Left lobe of liver (tissue), 2 donors: ENCODE results near the gene KLHDC2. TPM values are rescaled to one million over a fixed set of nuclear protein-coding genes. Genes with fewer than 3 reads are reported as not detected.
"Not testable (repeated sequence)": the region's sequence is repeated elsewhere in the genome, so short reads cannot be mapped to it uniquely, and the experiment has no call there.

Experiments used
- ATAC-seq: fragments of 200-7000 bp; cut with Tn5 transposase; one replicate; pipeline ENCODE4 v1.9.1; 2020; ENCODE audit warnings: mild to moderate bottlenecking, moderate library complexity
- DNase-seq: peaks from one replicate; pipeline ENCODE4 v3.0.0-alpha.2; 2020; ENCODE audit warnings: low spot score
- total RNA-seq: library from RNA; stranded (reverse); gene quantifications from one replicate; pipeline ENCODE4 v1.2.1, GENCODE V29; 2021
- donor health status: DM: no; HTN: no; CAD: no; lungs with moderate emphysema.
- donor health status: DM: no; HTN: yes; CAD: no.

The KLHDC2 gene
- total RNA-seq, 1 donor from 2014 or later = 56.2 TPM

DNA sequence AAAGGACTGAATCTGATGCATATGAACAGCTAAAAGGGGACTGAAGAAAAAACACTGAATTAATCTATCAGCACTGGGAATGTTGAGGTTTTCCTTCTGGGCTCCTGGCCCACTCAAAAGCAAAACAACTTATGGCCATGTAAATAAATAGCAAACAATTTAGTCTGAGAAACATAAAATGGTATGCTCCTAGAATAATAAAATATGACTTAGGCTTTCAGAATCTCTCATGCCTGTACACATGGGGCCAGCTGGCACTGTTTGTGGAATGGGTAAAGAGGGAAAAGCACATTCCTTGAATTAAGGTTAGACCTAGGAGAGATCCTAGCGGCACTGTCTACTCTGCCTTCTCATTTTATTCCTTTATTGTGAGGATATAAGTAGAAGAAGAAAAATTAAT is 6.2 kb downstream of the KLHDC2 start:
- DNase-seq (no peak), ATAC-seq (no peak)

GRCh38 chr14:49778421-49778820 is 10.5 kb downstream of the KLHDC2 start:
- ATAC-seq (no peak), DNase-seq (no peak)

- not testable (repeated sequence) for ATAC-seq
These were observed 13.1 kb downstream of the KLHDC2 start for GRCh38 chr14:49781040-49781439.

GRCh38 chr14:49783394-49784014 is 15.6 kb downstream of the KLHDC2 start:
- no peak for ATAC-seq
- no peak for DNase-seq

More at GRCh38 chr14:49781040-49781439, 13.1 kb downstream of the KLHDC2 start:
- not testable (repeated sequence) for DNase-seq

DNA sequence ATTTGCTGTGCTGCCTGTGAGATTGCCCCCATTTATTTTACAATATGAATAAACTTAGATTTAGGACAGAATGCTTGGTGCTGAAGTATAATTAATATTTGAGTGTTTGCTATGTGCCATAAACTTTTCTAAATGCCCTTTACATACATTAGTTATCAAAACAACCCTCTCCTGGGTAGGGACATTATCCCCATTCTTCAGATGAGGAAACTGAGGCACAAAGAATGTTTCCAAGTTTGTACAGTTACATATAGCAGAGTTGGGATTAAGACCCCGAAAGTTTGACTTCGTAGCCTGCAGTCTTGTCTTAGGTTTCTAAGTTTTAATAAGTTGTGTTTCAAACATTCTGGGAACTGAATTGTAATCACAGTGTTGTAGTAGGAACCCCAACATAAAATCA is 18.4 kb downstream of the KLHDC2 start:
- DNase-seq (no peak), ATAC-seq (no peak)

GRCh38 chr14:49792618-49793017 is 24.7 kb downstream of the KLHDC2 start:
- ATAC-seq = no peak
- DNase-seq = no peak

DNA sequence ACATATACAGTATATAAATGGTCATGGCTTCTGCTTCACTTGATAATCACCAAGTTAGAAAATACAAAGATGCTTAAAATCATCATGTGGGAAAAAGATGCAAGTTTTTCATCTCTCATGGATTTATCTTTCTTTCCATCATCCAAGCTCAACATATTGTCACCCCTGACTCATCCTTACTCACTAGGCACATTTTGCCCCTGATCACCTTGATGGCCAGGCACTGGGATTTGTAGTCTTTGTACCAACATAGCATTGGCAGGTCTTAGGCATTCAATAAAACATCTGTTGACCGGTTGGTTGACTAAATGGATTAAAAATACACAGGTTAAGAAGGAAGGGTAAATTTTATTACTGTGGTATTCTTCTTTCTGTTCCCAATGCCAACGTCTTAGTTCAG is 28.1 kb downstream of the KLHDC2 start:
- DNase-seq (no peak), ATAC-seq (no peak)

DNA sequence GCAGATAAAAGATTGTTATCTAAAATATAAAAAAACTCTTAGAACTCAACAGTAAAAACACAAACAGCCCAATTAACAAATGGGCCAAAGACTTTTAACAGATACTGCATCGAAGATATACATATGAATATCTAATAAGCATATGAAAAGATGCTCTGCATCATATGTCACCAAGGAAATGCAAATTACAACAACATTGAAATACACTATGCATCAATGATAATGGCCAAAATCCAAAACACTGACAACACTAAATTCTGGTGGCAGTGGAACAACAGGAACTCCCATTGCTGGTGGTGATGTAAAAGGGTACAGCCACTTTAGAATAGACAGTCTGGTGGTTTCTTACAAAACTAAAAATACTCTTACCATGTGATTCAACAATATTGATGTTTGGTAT is 40.8 kb downstream of the KLHDC2 start:
- ATAC-seq (no peak), DNase-seq (no peak)

DNA sequence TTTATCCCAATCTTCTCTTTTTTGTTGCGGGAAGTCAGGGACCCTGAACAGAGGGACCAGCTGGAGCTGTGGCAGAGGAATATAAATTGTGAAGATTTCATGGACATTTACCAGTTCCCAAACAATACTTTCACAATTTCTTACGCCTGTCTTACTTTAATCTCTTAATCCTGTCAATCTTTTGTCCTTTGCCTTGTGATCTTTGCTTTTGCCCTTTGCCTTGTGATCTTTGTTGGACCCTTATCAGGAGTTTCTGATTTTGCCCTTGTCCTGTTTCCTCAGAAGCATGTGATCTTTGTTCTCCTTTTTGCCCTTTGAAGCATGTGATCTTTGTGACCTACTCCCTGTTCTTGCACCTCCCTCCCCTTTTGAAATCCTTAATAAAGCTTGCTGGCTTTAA is 48.2 kb downstream of the KLHDC2 start:
- not testable (repeated sequence) for DNase-seq, ATAC-seq

- no peak for ATAC-seq
- DNase-seq = no peak
These were observed 48.9 kb downstream of the KLHDC2 start for GRCh38 chr14:49816844-49817243.

DNA sequence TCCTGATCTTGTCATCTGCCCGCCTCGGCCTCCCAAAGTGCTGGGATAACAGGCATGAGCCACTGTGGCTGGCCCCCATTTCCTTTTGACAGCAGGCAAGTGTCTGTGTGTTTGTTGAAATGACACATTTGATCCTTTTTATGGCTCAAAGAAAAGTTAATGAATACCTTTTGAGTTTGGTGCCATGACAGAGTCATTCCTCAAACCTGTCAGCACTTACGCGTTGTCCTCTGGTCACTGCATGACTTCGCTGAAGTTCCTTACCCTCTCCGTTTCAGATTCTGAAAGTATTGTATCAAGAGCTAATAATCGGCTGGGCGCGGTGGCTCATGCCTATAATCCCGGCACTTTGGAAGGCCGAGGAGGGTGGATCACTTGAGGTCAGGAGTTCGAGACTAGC is 52.2 kb downstream of the KLHDC2 start:
- DNase-seq = no peak
- ATAC-seq = no peak

DNA sequence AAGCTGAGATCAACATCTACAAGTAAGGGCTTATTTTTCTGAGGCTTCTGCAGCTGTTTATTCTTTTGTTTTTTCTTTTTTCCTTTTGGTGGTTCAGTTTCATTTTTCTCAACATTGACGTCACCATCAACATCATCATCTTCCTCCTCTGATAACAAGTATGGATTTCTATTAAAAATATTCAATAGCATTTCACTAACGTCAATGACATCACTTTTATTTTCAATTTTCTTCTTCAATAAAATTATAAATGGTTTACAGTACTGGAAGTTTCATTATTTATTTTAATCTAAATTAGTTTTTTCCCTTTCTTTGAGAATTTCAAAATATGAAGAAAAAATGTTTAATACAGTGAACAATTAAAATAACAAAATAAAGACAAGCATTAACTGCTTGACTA is 60.7 kb downstream of the KLHDC2 start:
- ATAC-seq (no peak), DNase-seq (no peak)

Other genes starting within 250 kb of the KLHDC2 start
- 469 TPM for gene RPS29, start 181.8 kb upstream of the KLHDC2 start, total RNA-seq
- 4.8 TPM for gene LRR1, start 169.2 kb upstream of the KLHDC2 start, total RNA-seq
- gene RPL36AL, start 147.5 kb upstream of the KLHDC2 start, total RNA-seq = 85.2 TPM
- 40.7 TPM for gene MGAT2, start 147.4 kb upstream of the KLHDC2 start, total RNA-seq
- gene DNAAF2, start 132.9 kb upstream of the KLHDC2 start, total RNA-seq = 6.7 TPM
- gene POLE2, start 79.9 kb upstream of the KLHDC2 start, total RNA-seq = 3.3 TPM
- gene KLHDC1, start 75.0 kb upstream of the KLHDC2 start, total RNA-seq = 3.0 TPM
- gene NEMF, start 84.6 kb downstream of the KLHDC2 start, total RNA-seq = 18.2 TPM
- 20.9 TPM for gene ARF6, start 124.9 kb downstream of the KLHDC2 start, total RNA-seq